GM12878 (cell line): Measurements from ENCODE around the gene C16orf87.
"Not testable (repeated sequence)": the region's sequence is repeated elsewhere in the genome, so short reads cannot be mapped to it uniquely, and the experiment has no call there.

Source experiments
- CHD4 ChIP-seq: fragments of 200-600 bp; sonication (generic); IDR thresholded peaks from 2 replicates; pipeline ENCODE4 v1.6.1; 2016; ENCODE audit warnings: mild to moderate bottlenecking
- EP300 ChIP-seq, 2 experiments: fragments of 150-350 bp in 1 of 2; IDR thresholded peaks; 2 replicates each; pipeline ENCODE4 v1.6.1; 2011 to 2012; ENCODE audit warnings: low read depth in 2 of 2, low read length in 2 of 2, borderline replicate concordance in 1 of 2, improper control_type of control experiment in 1 of 2, inconsistent platforms in 1 of 2; ENCODE audit not compliant: control insufficient read depth in 1 of 2
- FOS ChIP-seq: IDR thresholded peaks from 3 replicates; pipeline ENCODE4 v1.6.1; 2011; ENCODE audit warnings: borderline replicate concordance; ENCODE audit not compliant: insufficient read length; ENCODE audit errors: extremely low read depth
- MYC ChIP-seq: IDR thresholded peaks from 2 replicates; pipeline ENCODE4 v1.6.1; 2011; ENCODE audit warnings: mild to moderate bottlenecking, low read length, moderate library complexity, inconsistent platforms; ENCODE audit not compliant: insufficient read depth, insufficient replicate concordance, insufficient read length, severe bottlenecking
- NFYB ChIP-seq: IDR thresholded peaks from 2 replicates; pipeline ENCODE4 v1.6.1; 2011; ENCODE audit warnings: low read depth, mild to moderate bottlenecking, low read length, improper control_type of control experiment, moderate library complexity; ENCODE audit not compliant: insufficient read depth
- SIX5 ChIP-seq: IDR thresholded peaks from 2 replicates; pipeline ENCODE4 v1.6.1; 2011; ENCODE audit warnings: mild to moderate bottlenecking, low read depth, low read length, moderate library complexity; ENCODE audit not compliant: severe bottlenecking
- SMC3 ChIP-seq: IDR thresholded peaks from 2 replicates; pipeline ENCODE4 v1.6.1; 2011; ENCODE audit warnings: low read length, improper control_type of control experiment, borderline replicate concordance
- YY1 ChIP-seq: IDR thresholded peaks from 2 replicates; pipeline ENCODE4 v1.6.1; 2011; ENCODE audit warnings: low read depth, mild to moderate bottlenecking, low read length
- TF ChIP-seq, protein P1 (sequence below), 3 experiments: IDR thresholded peaks in 2 of 3; conservative IDR thresholded peaks in 1 of 3; 2 replicates each; pipeline ENCODE4 v1.5.1; 2011; ENCODE audit warnings: low read depth in 3 of 3, low read length in 3 of 3, mild to moderate bottlenecking in 3 of 3, control low read depth in 2 of 3, moderate library complexity in 2 of 3, inconsistent platforms in 1 of 3, mixed read lengths in 1 of 3; ENCODE audit not compliant: control insufficient read depth in 2 of 3, insufficient read depth in 1 of 3; ENCODE audit errors: extremely low read depth in 1 of 3

DNA sequence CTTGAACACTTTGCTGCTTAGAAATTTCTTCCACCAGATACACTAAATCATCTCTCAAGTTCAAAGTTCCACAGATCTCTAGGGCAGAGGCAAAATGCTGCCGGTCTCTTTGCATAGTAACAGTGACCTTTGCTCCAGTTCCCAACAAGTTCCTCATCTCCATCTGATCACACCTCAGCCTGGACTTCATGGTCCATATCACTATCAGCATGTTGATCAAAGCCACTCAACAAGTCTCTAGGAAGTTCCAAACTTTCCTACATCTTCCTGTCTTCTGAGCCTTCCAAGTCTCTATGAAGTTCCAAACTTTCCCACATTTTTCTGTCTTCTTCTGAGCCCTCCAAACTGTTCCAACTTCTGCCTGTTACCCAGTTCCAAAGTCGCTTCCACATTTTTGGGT, 37.9 kb upstream of the C16orf87 start:
- not testable (repeated sequence) for TF ChIP-seq FOS; EP300 (IDR thresholded peaks at IDR 0.05; ENCODE audit: borderline replicate concordance in 1 of 2, control insufficient read depth in 1 of 2, low read depth in 2 of 2, low read length in 2 of 2); YY1; SMC3; CHD4; MYC; NFYB; SIX5
- TF ChIP-seq, protein P1, sequence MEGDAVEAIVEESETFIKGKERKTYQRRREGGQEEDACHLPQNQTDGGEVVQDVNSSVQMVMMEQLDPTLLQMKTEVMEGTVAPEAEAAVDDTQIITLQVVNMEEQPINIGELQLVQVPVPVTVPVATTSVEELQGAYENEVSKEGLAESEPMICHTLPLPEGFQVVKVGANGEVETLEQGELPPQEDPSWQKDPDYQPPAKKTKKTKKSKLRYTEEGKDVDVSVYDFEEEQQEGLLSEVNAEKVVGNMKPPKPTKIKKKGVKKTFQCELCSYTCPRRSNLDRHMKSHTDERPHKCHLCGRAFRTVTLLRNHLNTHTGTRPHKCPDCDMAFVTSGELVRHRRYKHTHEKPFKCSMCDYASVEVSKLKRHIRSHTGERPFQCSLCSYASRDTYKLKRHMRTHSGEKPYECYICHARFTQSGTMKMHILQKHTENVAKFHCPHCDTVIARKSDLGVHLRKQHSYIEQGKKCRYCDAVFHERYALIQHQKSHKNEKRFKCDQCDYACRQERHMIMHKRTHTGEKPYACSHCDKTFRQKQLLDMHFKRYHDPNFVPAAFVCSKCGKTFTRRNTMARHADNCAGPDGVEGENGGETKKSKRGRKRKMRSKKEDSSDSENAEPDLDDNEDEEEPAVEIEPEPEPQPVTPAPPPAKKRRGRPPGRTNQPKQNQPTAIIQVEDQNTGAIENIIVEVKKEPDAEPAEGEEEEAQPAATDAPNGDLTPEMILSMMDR (IDR thresholded peaks at IDR 0.05 in 2 of 3, conservative IDR thresholded peaks at IDR 0.05 in 1 of 3; ENCODE audit: control insufficient read depth in 2 of 3, extremely low read depth in 1 of 3, insufficient read depth in 1 of 3, low read depth in 3 of 3, low read length in 3 of 3): not testable (repeated sequence)
